Psoas muscle (tissue), 8 donors: ENCODE measurements around the gene SMARCA1. TPM values are rescaled to one million over a fixed set of nuclear protein-coding genes. Genes with fewer than 3 reads are reported as not detected.

Experiments
- ATAC-seq, 4 donors: fragments of 200-7000 bp; cut with Tn5 transposase; one replicate each; pipeline ENCODE4 v1.9.1; 2020; ENCODE audit warnings: moderate library complexity in 3 of 4, mild to moderate bottlenecking in 2 of 4
- DNase-seq, 2 donors: peaks; one replicate each; pipeline ENCODE4 v3.0.0-alpha.2; 2020
- H3K27ac ChIP-seq: fragments of 200-600 bp; one replicate; pipeline ENCODE4 v1.8.0; 2022
- H3K27me3 ChIP-seq, 3 donors: fragments of 200-600 bp in 1 of 3; one replicate each; pipeline versions ENCODE4 v1.6.1 to v1.8.0; 2013 to 2022; ENCODE audit warnings: low read length in 2 of 3, mild to moderate bottlenecking in 2 of 3, moderate library complexity in 1 of 3; ENCODE audit not compliant: insufficient read depth in 3 of 3
- H3K36me3 ChIP-seq, 2 donors: fragments of 200-600 bp in 1 of 2; one replicate each; pipeline versions ENCODE4 v1.6.1 to v1.8.0; 2013 to 2022; ENCODE audit warnings: low read depth in 1 of 2, mild to moderate bottlenecking in 1 of 2, moderate library complexity in 1 of 2; ENCODE audit not compliant: insufficient read depth in 1 of 2
- H3K4me1 ChIP-seq: fragments of 200-600 bp; one replicate; pipeline ENCODE4 v1.8.0; 2022
- H3K4me3 ChIP-seq: fragments of 200-600 bp; one replicate; pipeline ENCODE4 v1.8.0; 2022; ENCODE audit warnings: mild to moderate bottlenecking
- H3K9me3 ChIP-seq: fragments of 200-600 bp; one replicate; pipeline ENCODE4 v1.8.0; 2022
- CTCF ChIP-seq: fragments of 200-600 bp; IDR thresholded peaks from one replicate; pipeline ENCODE4 v1.8.0; 2022; ENCODE audit warnings: antibody characterized with exemption
- WGBS, 3 donors: extraction: QIAGEN DNeasy Blood & Tissue Kit; methylation state at CpG; one replicate each; pipeline versions ENCODE4 v1.1.6 to v1.1.7; 2013; 5-methylcytosine and 5-hydroxymethylcytosine counted together
- intact Hi-C, 2 donors: fragments of 100-400 bp; cut with DNase I; formaldehyde crosslinking; loops; one replicate each; pipeline versions ENCODE4 v1.11.0 to v1.14.2; 2022
- polyA plus RNA-seq, 3 donors: library from polyadenylated mRNA; stranded (reverse); fragments of 200-250 nt; gene quantifications; one replicate each; pipeline ENCODE4 v1.2.3, GENCODE V29; 2013
- total RNA-seq, 4 donors: library from RNA; stranded (reverse); fragmentation: NEBNext Ultra II Directional in 2 of 4; extraction: Animal tissue kit (Norgen Biotek cat#: 25700) in 2 of 4; gene quantifications; one replicate each; pipeline versions ENCODE4 v1.2.1 to v1.2.4, GENCODE V29; 2021 to 2023
- donor health status: healthy with polysubstance abuse.
- donor health status: DM: no; HTN: no; CAD: no; lungs with moderate emphysema.
- donor health status: Bipolar disorder and iron deficiency.
- donor health status: healthy.
- donor health status: DM: yes; HTN: yes; CAD: no.
- donor health status: DM: no; HTN: no; CAD: no.
- donor health status: DM: no; HTN: no; CAD: no.
- donor health status: DM: yes; HTN: yes; CAD: no.

SMARCA1 gene
- total and polyA plus RNA-seq, 7 donors, result 8.5 to 29.3 (median 14.2) TPM

- Histone ChIP-seq H3K9me3 (no peaks in the 10 kb centered on the region), H3K4me3 (no peak overlapping the region), H3K27ac (no peak overlapping the region), H3K4me1 (no peaks in the 10 kb centered on the region), H3K36me3 (no peaks in the 10 kb centered on the region), H3K27me3 (no peaks in the 10 kb centered on the region)
- intact Hi-C loops, result no loop called here
- ATAC-seq (no peak), DNase-seq (no peak)
- 66 to 87% (median 67%) methylated on average over 2 of the region's 2 CpGs for WGBS, 3 donors
- no peak for TF ChIP-seq CTCF
Measured at GRCh38 chrX:129449148-129449547, 74.1 kb downstream of the SMARCA1 start.

GRCh38 chrX:129445436-129445835 lies 77.9 kb downstream of the SMARCA1 start:
- Histone ChIP-seq H3K4me3 (no peak overlapping the region), H3K27me3 (no peaks in the 10 kb centered on the region), H3K9me3 (no peaks in the 10 kb centered on the region), H3K36me3 (no peaks in the 10 kb centered on the region), H3K27ac (no peak overlapping the region), H3K4me1 (no peaks in the 10 kb centered on the region)
- TF ChIP-seq CTCF, result no peak
- intact Hi-C loops, result no loop called here
- DNase-seq (no peak), ATAC-seq (no peak)

GRCh38 chrX:129433945-129434344 lies 89.3 kb downstream of the SMARCA1 start:
- 69 to 94% (median 90%) methylated on average over 3 of the region's 3 CpGs for WGBS, 3 donors
- no peaks in the 10 kb centered on the region for H3K27me3 ChIP-seq
- no peak for TF ChIP-seq CTCF

GRCh38 chrX:129433461-129433860 lies 89.8 kb downstream of the SMARCA1 start:
- Histone ChIP-seq H3K4me1 (no peaks in the 10 kb centered on the region), H3K36me3 (peaks cover 0 to 6% of the 10 kb centered on the region in 2 donors), H3K4me3 (no peak overlapping the region), H3K27ac (no peak overlapping the region), H3K27me3 (no peaks in the 10 kb centered on the region), H3K9me3 (no peaks in the 10 kb centered on the region)
- ATAC-seq (no peak), DNase-seq (no peak)
- TF ChIP-seq CTCF, result no peak
- WGBS, 3 donors, result 75 to 89% (median 89%) methylated on average over 2 of the region's 2 CpGs
- intact Hi-C loops, result loop anchor here in 1 of 2 donors (10.0 kb wide), 1 partner anchor 481 kb away; no protein-coding TSS in a partner anchor

More at GRCh38 chrX:129433945-129434344, 89.3 kb downstream of the SMARCA1 start:
- Histone ChIP-seq H3K4me1 (no peaks in the 10 kb centered on the region), H3K9me3 (no peaks in the 10 kb centered on the region), H3K27ac (no peak overlapping the region), H3K4me3 (no peak overlapping the region), H3K36me3 (peaks cover 0 to 6% of the 10 kb centered on the region in 2 donors)
- DNase-seq (no peak), ATAC-seq (no peak)
- intact Hi-C loops, result loop anchor here in 1 of 2 donors (10.0 kb wide), 1 partner anchor 481 kb away; no protein-coding TSS in a partner anchor

GRCh38 chrX:129427267-129427666 lies 96.0 kb downstream of the SMARCA1 start:
- Histone ChIP-seq H3K27ac (no peak overlapping the region), H3K36me3 (no peaks in the 10 kb centered on the region), H3K4me1 (no peaks in the 10 kb centered on the region), H3K27me3 (no peaks in the 10 kb centered on the region), H3K4me3 (no peak overlapping the region), H3K9me3 (peaks cover 3% of the 10 kb centered on the region)
- ATAC-seq, result no peak
- WGBS, 3 donors, result 50 to 96% methylated on average over 1 of the region's 1 CpG; no CpG with 5 or more reads in 1 of the 3 donors
- no peak for DNase-seq
- intact Hi-C loops, result no loop called here
- TF ChIP-seq CTCF, result no peak
